ENCODE data around the gene MED27.

GRCh38 chr9:131844745-131845118 is 234.9 kb downstream of the MED27 start:
- TF ChIP-seq E2F4 (IDR thresholded peaks at IDR 0.05; ENCODE audit: low read depth, low read length), result no peak
- no peak for TF ChIP-seq WRNIP1 (IDR thresholded peaks at IDR 0.05; ENCODE audit: borderline replicate concordance, low read depth, low read length)
- no peak for TF ChIP-seq RUNX3 (IDR thresholded peaks at IDR 0.05; ENCODE audit: low read length)
- TF ChIP-seq CTCF (IDR thresholded peaks at IDR 0.05 in 2 of 3, conservative IDR thresholded peaks at IDR 0.05 in 1 of 3; ENCODE audit: control insufficient read depth in 2 of 3, extremely low read depth in 1 of 3, insufficient read depth in 1 of 3, low read depth in 3 of 3, low read length in 3 of 3), result no peak
- no peak for TF ChIP-seq SPI1 (IDR thresholded peaks at IDR 0.05; ENCODE audit: borderline replicate concordance, insufficient read depth, low read depth, low read length)
- no peak for TF ChIP-seq ZNF24 (IDR thresholded peaks at IDR 0.05)
- no peak for TF ChIP-seq REST (IDR thresholded peaks at IDR 0.05; ENCODE audit: low read depth, low read length)
- no peak for TF ChIP-seq POLR2A (IDR thresholded peaks at IDR 0.05; ENCODE audit: low read depth, low read length)
- TF ChIP-seq MYC (IDR thresholded peaks at IDR 0.05; ENCODE audit: insufficient read depth, insufficient read length, insufficient replicate concordance, low read length, severe bottlenecking), result no peak
- TF ChIP-seq RB1 (IDR thresholded peaks at IDR 0.05; ENCODE audit: borderline replicate concordance), result no peak
- no peak for TF ChIP-seq MYB (IDR thresholded peaks at IDR 0.05; ENCODE audit: borderline replicate concordance, low read depth, low read length)
- no peak for TF ChIP-seq EZH2 (IDR thresholded peaks at IDR 0.05; ENCODE audit: borderline replicate concordance, control insufficient read depth, low read depth, low read length)
- TF ChIP-seq PKNOX1 (IDR thresholded peaks at IDR 0.05), result no peak
